ENCODE results near the gene KRT14. TPM values are rescaled to one million over a fixed set of nuclear protein-coding genes. Genes with fewer than 3 reads are reported as not detected.
"Not testable (repeated sequence)": the region's sequence is repeated elsewhere in the genome, so short reads cannot be mapped to it uniquely, and the experiment has no call there.

The KRT14 gene
- total and polyA plus RNA-seq, 11 donors = 0.23 to 0.38 TPM; not detected in 9

DNA sequence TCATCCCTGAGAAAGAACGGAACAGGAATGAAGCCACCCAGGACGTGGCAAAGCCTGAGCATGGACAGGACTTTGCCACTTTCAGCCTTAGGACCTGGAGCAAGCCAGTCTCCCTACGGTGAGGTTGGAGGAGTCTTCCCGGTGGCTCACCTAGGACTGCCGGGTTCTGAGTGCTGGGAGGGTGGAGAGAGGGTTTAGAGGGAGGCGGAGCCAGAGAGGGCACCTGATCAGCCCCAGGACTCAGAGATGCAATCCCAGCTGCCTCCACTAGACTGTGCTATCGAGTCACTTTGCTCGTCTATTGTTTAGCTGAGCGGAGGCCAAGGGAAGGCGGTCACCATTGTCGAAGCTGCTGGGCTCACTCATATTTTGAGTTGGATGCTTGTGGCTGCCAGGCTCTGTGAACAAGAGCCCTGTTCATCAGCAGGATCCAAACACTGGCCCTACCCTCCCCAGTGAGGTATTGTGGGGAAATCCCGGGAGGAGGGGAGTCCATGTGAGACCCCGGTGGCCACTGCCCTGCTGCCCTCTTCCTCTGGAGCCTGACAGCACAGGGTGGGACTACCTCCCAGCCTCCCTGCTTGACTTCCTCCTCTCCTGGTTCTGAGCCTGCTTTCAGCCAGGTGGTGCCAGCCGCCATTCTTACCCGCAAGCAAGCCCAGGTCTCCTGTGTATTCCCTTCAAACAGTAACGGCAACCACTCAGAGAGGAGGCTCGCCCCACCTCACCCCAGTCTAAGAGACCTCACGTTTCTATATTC, 7.0 kb downstream of the KRT14 start:
- 42 to 59% (median 43%) methylated on average over 14 to 18 of the region's 18 CpGs for WGBS, 4 donors
- H3K27me3 ChIP-seq = peaks cover under 1 to 44% (median 5%) of the 10 kb centered on the region in 9 donors
- intact Hi-C loops (cut with DNase I) = loop anchor here in 7 of 10 donors (1.0 to 10.0 kb wide), 5 partner anchors 65 to 83 kb away; no protein-coding TSS in a partner anchor
- H3K4me1 ChIP-seq = no peaks in the 10 kb centered on the region
- H3K36me3 ChIP-seq = no peaks in the 10 kb centered on the region
- DNase-seq (peak; percentile 59 to 71 (median 65)), ATAC-seq (peak; percentile 79 to 88 (median 86))
- no peak for TF ChIP-seq POLR2A (IDR thresholded peaks at IDR 0.05)
- TF ChIP-seq, protein P1, sequence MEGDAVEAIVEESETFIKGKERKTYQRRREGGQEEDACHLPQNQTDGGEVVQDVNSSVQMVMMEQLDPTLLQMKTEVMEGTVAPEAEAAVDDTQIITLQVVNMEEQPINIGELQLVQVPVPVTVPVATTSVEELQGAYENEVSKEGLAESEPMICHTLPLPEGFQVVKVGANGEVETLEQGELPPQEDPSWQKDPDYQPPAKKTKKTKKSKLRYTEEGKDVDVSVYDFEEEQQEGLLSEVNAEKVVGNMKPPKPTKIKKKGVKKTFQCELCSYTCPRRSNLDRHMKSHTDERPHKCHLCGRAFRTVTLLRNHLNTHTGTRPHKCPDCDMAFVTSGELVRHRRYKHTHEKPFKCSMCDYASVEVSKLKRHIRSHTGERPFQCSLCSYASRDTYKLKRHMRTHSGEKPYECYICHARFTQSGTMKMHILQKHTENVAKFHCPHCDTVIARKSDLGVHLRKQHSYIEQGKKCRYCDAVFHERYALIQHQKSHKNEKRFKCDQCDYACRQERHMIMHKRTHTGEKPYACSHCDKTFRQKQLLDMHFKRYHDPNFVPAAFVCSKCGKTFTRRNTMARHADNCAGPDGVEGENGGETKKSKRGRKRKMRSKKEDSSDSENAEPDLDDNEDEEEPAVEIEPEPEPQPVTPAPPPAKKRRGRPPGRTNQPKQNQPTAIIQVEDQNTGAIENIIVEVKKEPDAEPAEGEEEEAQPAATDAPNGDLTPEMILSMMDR (IDR thresholded peaks at IDR 0.05) = peak; percentile 53 to 84 (median 74)
- no peaks in the 10 kb centered on the region for H3K9me3 ChIP-seq
- H3K4me3 ChIP-seq = no peak overlapping the region
- no peak overlapping the region for H3K27ac ChIP-seq

DNA sequence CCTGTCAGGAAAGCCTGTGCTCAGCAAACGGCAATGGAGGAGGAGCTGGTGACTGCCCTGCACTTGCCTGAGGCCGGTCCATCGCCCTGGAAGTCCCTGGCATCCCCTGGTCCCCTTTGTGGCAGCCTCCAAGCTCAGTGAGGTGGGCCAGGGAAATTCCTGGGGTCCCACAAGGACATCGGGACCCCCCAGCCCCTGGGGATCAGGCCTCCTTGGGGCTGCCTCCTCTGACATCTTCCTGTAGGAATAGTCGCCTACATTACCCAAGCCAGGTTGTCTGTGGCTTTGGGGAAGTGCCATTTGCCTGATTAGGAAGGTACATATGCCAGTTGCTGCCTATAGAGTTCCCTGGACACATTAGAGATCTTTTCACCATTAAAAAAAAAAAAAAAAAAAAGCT, 7.7 kb downstream of the KRT14 start:
- H3K4me1 ChIP-seq = no peaks in the 10 kb centered on the region
- H3K27me3 ChIP-seq = peaks cover 3 to 48% (median 7%) of the 10 kb centered on the region in 9 donors
- no peak for TF ChIP-seq POLR2A (IDR thresholded peaks at IDR 0.05)
- TF ChIP-seq, protein P1 (IDR thresholded peaks at IDR 0.05) = no peak
- ATAC-seq (no peak), DNase-seq (no peak)
- WGBS, 4 donors = 63 to 71% (median 68%) methylated on average over 4 to 5 of the region's 5 CpGs
- intact Hi-C loops (cut with DNase I) = loop anchor here in 4 of 10 donors (1.0 to 5.0 kb wide), 3 partner anchors 68 to 83 kb away; no protein-coding TSS in a partner anchor
- H3K9me3 ChIP-seq = no peaks in the 10 kb centered on the region
- no peak overlapping the region for H3K4me3 ChIP-seq
- no peaks in the 10 kb centered on the region for H3K36me3 ChIP-seq
- H3K27ac ChIP-seq = no peak overlapping the region

DNA sequence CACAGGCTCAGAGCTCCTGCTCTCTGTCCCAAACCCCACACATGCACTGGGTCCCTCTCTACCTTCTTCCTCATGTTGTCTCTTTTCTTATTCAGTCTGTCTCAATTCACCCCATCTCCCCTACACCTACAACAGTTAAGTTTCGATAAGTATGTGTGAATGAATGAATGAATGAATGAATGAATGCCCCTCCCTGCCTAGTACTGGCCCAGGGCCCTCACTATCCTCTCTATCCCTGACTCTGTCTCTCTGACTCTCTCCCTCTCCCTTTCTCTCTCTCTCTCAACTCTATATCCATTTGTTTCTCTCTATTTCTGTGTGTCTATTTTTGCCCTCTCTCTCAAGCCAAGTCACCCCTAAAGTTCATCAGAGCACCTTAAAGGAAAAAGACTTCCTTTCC, 8.2 kb downstream of the KRT14 start:
- H3K36me3 ChIP-seq = no peaks in the 10 kb centered on the region
- ATAC-seq (no peak), DNase-seq (no peak)
- no peak overlapping the region for H3K4me3 ChIP-seq
- intact Hi-C loops (cut with DNase I) = loop anchor here in 2 of 10 donors (5.0 kb wide), 1 partner anchor 69 kb away; no protein-coding TSS in a partner anchor
- H3K9me3 ChIP-seq = no peaks in the 10 kb centered on the region
- H3K27me3 ChIP-seq = peaks cover 3 to 51% (median 7%) of the 10 kb centered on the region in 9 donors
- 72 to 91% (median 88%) methylated on average over 1 of the region's 1 CpG for WGBS, 4 donors
- no peak overlapping the region for H3K27ac ChIP-seq
- H3K4me1 ChIP-seq = no peaks in the 10 kb centered on the region
- TF ChIP-seq, protein P1 (IDR thresholded peaks at IDR 0.05) = no peak
- TF ChIP-seq POLR2A (IDR thresholded peaks at IDR 0.05) = no peak

DNA sequence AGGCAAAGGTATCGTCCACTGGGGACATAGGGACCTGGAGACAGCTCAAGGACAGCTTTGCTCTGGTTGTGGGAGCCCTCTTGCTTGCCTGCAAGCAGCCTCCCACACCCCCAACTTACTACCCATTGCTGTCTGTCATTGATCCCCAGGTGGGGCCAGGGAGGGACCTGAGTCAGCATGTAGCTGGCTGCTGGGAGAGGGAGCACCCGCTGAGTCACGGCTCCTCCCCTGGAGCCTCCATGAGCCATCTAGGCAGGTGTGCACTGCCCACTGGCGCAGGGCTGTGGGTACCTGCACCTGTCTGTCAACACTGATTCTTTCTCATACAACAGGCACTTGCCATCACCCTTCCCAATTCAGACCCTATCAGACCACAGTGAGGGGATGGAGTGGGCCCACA, 10.0 kb downstream of the KRT14 start:
- not testable (repeated sequence) for H3K9me3 ChIP-seq, H3K36me3 ChIP-seq, ATAC-seq, DNase-seq, H3K4me3 ChIP-seq, H3K4me1 ChIP-seq, H3K27ac ChIP-seq
- WGBS, 4 donors = 71 to 86% (median 80%) methylated on average over 1 to 4 of the region's 4 CpGs
- intact Hi-C loops (cut with DNase I) = loop anchor here in 2 of 10 donors (5.0 kb wide), 1 partner anchor 71 kb away; no protein-coding TSS in a partner anchor
- peaks cover 3 to 62% (median 14%) of the 10 kb centered on the region in 9 donors for H3K27me3 ChIP-seq

Data from heart left ventricle (tissue), 16 donors.